Spleen (tissue), 11 donors: Measurements from ENCODE around the gene PTPN3. TPM values are rescaled to one million over a fixed set of nuclear protein-coding genes. Genes with fewer than 3 reads are reported as not detected.

Experiments used
- DNase-seq: peaks from one replicate; pipeline ENCODE4 v3.0.0-alpha.2; 2020
- H3K27ac ChIP-seq, 8 donors: fragments of 200-600 bp; sonication (generic) in 7 of 8; 1 replicate in 4 of 8; 2 replicates in 4 of 8; pipeline versions ENCODE4 v1.5.0 to v1.8.0; 2016 to 2021; ENCODE audit warnings: inconsistent platforms in 4 of 8, mild to moderate bottlenecking in 4 of 8, moderate library complexity in 1 of 8
- H3K27me3 ChIP-seq, 7 donors: fragments of 200-600 bp; sonication (generic) in 6 of 7; replicated peaks in 1 of 7; 1 replicate in 4 of 7; 2 replicates in 3 of 7; pipeline versions ENCODE4 v1.5.0 to v1.8.0; 2016 to 2021; ENCODE audit warnings: inconsistent platforms in 3 of 7, mild to moderate bottlenecking in 1 of 7
- H3K36me3 ChIP-seq, 6 donors: fragments of 200-600 bp; sonication (generic) in 5 of 6; 1 replicate in 4 of 6; 2 replicates in 2 of 6; pipeline versions ENCODE4 v1.5.0 to v1.8.0; 2016 to 2021; ENCODE audit warnings: inconsistent platforms in 2 of 6
- H3K4me1 ChIP-seq, 6 donors: fragments of 200-600 bp; sonication (generic) in 5 of 6; 1 replicate in 3 of 6; 2 replicates in 3 of 6; pipeline versions ENCODE4 v1.5.0 to v1.8.0; 2016 to 2021; ENCODE audit warnings: inconsistent platforms in 3 of 6
- H3K4me3 ChIP-seq, 8 donors: fragments of 200-600 bp; sonication (generic) in 7 of 8; 1 replicate in 4 of 8; 2 replicates in 4 of 8; pipeline versions ENCODE4 v1.5.0 to v1.8.0; 2016 to 2021; ENCODE audit warnings: inconsistent platforms in 4 of 8, mild to moderate bottlenecking in 4 of 8, moderate library complexity in 2 of 8
- H3K9me3 ChIP-seq, 8 donors: fragments of 200-600 bp; sonication (generic) in 7 of 8; 1 replicate in 4 of 8; 2 replicates in 4 of 8; pipeline versions ENCODE4 v1.5.0 to v1.8.0; 2016 to 2021; ENCODE audit warnings: inconsistent platforms in 4 of 8
- CTCF ChIP-seq, 11 experiments: fragments of 200-600 bp in 7 of 11; fragments of 450-650 bp in 4 of 11; sonication (generic) in 4 of 11; IDR thresholded peaks in 8 of 11; conservative IDR thresholded peaks in 3 of 11; 1 replicate in 7 of 11; 2 replicates in 4 of 11; pipeline versions ENCODE4 v1.4.0 to v1.8.0; 2016 to 2021; ENCODE audit warnings: antibody characterized with exemption in 11 of 11, inconsistent platforms in 4 of 11, mild to moderate bottlenecking in 1 of 11
- POLR2A ChIP-seq, 3 donors: fragments of 450-650 bp; IDR thresholded peaks; one replicate each; pipeline ENCODE4 v1.5.1; 2017; ENCODE audit warnings: antibody characterized with exemption in 3 of 3, mild to moderate bottlenecking in 1 of 3
- POLR2AphosphoS5 ChIP-seq, 3 donors: sonication (generic); formaldehyde crosslinking; IDR thresholded peaks; one replicate each; pipeline ENCODE4 v1.5.1; 2017; ENCODE audit warnings: antibody characterized with exemption in 3 of 3
- WGBS, 5 donors: extraction: QIAGEN DNeasy Blood & Tissue Kit in 3 of 5; methylation state at CpG; one replicate each; pipeline versions ENCODE4 v1.1.5 to v1.1.7; 2013 to 2018; 5-methylcytosine and 5-hydroxymethylcytosine counted together
- intact Hi-C: fragments of 100-400 bp; cut with DNase I; formaldehyde crosslinking; loops from one replicate; pipeline ENCODE4 v1.15.0; 2023; ENCODE audit warnings: low total_unique reads
- polyA plus RNA-seq, 3 donors: library from polyadenylated mRNA; stranded (reverse); fragments of 200-250 nt; gene quantifications; one replicate each; pipeline ENCODE4 v1.2.1, GENCODE V29; 2013
- total RNA-seq, 7 donors: library from RNA; depleted of rRNA in 3 of 7; stranded (reverse); fragments of >200 nt in 3 of 7; fragmentation: NEBNext Ultra II Directional in 4 of 7; extraction: Animal tissue kit (Norgen Biotek cat#: 25700) in 4 of 7; gene quantifications; one replicate each; pipeline versions ENCODE4 v1.1.0 to v1.2.1, GENCODE V29; 2016 to 2021
- donor health status: healthy with polysubstance abuse.
- donor health status: DM: no; HTN: no; CAD: no; lungs with moderate emphysema.
- donor health status: DM: no; HTN: no; CAD: no.
- donor health status: Bipolar disorder and iron deficiency.
- donor health status: healthy.
- donor health status: DM: no; HTN: no; CAD: no.
- donor health status: DM: yes; HTN: yes; CAD: no.

PTPN3 gene
- total and polyA plus RNA-seq, 10 donors = 0.20 to 1.7 (median 0.48) TPM

GRCh38 chr9:109414125-109414785 lies 83.9 kb downstream of the PTPN3 start:
- DNase-seq = no peak
- H3K36me3 ChIP-seq = no peaks in the 10 kb centered on the region
- TF ChIP-seq CTCF (IDR thresholded peaks at IDR 0.05 in 8 of 11, conservative IDR thresholded peaks at IDR 0.05 in 3 of 11) (no peak), POLR2AphosphoS5 (IDR thresholded peaks at IDR 0.05) (no peak), POLR2A (IDR thresholded peaks at IDR 0.05) (no peak)
- H3K9me3 ChIP-seq = no peaks in the 10 kb centered on the region
- 56 to 64% (median 60%) methylated on average over 7 of the region's 7 CpGs for WGBS, 5 donors
- intact Hi-C loops = no loop called here
- no peak overlapping the region for H3K27ac ChIP-seq
- H3K27me3 ChIP-seq = peaks cover 0 to 25% (median 0%) of the 10 kb centered on the region in 7 donors
- H3K4me3 ChIP-seq = no peak overlapping the region
- H3K4me1 ChIP-seq = peaks cover 0 to 5% (median 0%) of the 10 kb centered on the region in 6 donors

- H3K36me3 ChIP-seq = no peaks in the 10 kb centered on the region
- WGBS, 5 donors = 35 to 42% (median 39%) methylated on average over 5 of the region's 5 CpGs
- intact Hi-C loops = no loop called here
- TF ChIP-seq CTCF (IDR thresholded peaks at IDR 0.05 in 8 of 11, conservative IDR thresholded peaks at IDR 0.05 in 3 of 11) = peak in 10 of 11 experiments; percentile 8 to 54 (median 44)
- TF ChIP-seq POLR2AphosphoS5 (IDR thresholded peaks at IDR 0.05) = no peak
- no peaks in the 10 kb centered on the region for H3K9me3 ChIP-seq
- peaks cover 0 to 5% (median 0%) of the 10 kb centered on the region in 6 donors for H3K4me1 ChIP-seq
- H3K27ac ChIP-seq = no peak overlapping the region
- H3K27me3 ChIP-seq = peaks cover 0 to 17% (median 0%) of the 10 kb centered on the region in 7 donors
- H3K4me3 ChIP-seq = no peak overlapping the region
- DNase-seq = no peak
Observed at GRCh38 chr9:109411798-109412352, 86.2 kb downstream of the PTPN3 start.

GRCh38 chr9:109411069-109411761 lies 86.9 kb downstream of the PTPN3 start:
- no peak overlapping the region for H3K27ac ChIP-seq
- H3K4me1 ChIP-seq = peaks cover 0 to 5% (median 0%) of the 10 kb centered on the region in 6 donors
- intact Hi-C loops = no loop called here
- no peaks in the 10 kb centered on the region for H3K9me3 ChIP-seq
- H3K36me3 ChIP-seq = no peaks in the 10 kb centered on the region
- 59 to 75% (median 73%) methylated on average over 10 of the region's 10 CpGs for WGBS, 5 donors
- no peak for TF ChIP-seq CTCF (IDR thresholded peaks at IDR 0.05 in 8 of 11, conservative IDR thresholded peaks at IDR 0.05 in 3 of 11)
- no peak for TF ChIP-seq POLR2AphosphoS5 (IDR thresholded peaks at IDR 0.05)
- TF ChIP-seq POLR2A (IDR thresholded peaks at IDR 0.05) = no peak
- DNase-seq = no peak
- H3K27me3 ChIP-seq = peaks cover 0 to 12% (median 0%) of the 10 kb centered on the region in 7 donors
- no peak overlapping the region for H3K4me3 ChIP-seq
